Measurements from ENCODE around the gene PNLIPRP2.

DNA sequence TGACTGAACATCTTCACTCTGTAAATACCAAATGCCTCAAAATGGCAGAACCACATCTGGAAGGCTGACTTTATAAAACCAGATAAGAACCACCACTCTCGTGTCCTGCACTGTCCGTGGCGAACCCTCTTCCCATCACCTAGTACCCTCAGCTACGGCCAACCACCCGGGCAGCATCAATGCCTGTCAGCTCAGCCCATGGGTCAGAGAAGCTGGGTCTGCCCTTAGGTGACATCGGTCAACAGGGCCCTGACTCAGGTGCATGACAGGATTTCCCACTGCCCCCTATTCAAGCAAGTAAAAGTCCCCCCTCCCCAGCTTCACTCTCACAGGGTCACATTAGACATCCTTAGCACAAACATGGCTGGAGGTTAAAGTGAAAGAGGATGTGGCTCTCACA is 65.1 kb downstream of the PNLIPRP2 start:
- TF ChIP-seq RAD21 (IDR thresholded peaks at IDR 0.05; ENCODE audit: low read length) (no peak), CHD1 (IDR thresholded peaks at IDR 0.05; ENCODE audit: low read depth, low read length) (no peak), POLR2A (IDR thresholded peaks at IDR 0.05; ENCODE audit: low read depth, low read length) (no peak), MXI1 (IDR thresholded peaks at IDR 0.05; ENCODE audit: borderline replicate concordance, low read depth, low read length) (no peak), FOS (IDR thresholded peaks at IDR 0.05; ENCODE audit: low read depth, low read length) (no peak), MAFK (IDR thresholded peaks at IDR 0.05; ENCODE audit: low read depth, low read length) (no peak), SMC3 (IDR thresholded peaks at IDR 0.05; ENCODE audit: low read depth, low read length) (no peak), USF2 (IDR thresholded peaks at IDR 0.05; ENCODE audit: low read depth, low read length) (no peak), RCOR1 (IDR thresholded peaks at IDR 0.05; ENCODE audit: insufficient replicate concordance, low read length) (no peak)
- TF ChIP-seq, protein P1, sequence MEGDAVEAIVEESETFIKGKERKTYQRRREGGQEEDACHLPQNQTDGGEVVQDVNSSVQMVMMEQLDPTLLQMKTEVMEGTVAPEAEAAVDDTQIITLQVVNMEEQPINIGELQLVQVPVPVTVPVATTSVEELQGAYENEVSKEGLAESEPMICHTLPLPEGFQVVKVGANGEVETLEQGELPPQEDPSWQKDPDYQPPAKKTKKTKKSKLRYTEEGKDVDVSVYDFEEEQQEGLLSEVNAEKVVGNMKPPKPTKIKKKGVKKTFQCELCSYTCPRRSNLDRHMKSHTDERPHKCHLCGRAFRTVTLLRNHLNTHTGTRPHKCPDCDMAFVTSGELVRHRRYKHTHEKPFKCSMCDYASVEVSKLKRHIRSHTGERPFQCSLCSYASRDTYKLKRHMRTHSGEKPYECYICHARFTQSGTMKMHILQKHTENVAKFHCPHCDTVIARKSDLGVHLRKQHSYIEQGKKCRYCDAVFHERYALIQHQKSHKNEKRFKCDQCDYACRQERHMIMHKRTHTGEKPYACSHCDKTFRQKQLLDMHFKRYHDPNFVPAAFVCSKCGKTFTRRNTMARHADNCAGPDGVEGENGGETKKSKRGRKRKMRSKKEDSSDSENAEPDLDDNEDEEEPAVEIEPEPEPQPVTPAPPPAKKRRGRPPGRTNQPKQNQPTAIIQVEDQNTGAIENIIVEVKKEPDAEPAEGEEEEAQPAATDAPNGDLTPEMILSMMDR (conservative IDR thresholded peaks at IDR 0.05; ENCODE audit: low read depth, low read length): no peak

Measured in IMR-90 (cell line).